Measurements from ENCODE around the gene TAPBP. TPM values are rescaled to one million over a fixed set of nuclear protein-coding genes. Genes with fewer than 3 reads are reported as not detected.

The TAPBP gene
- total and polyA plus RNA-seq, 10 donors, result 42.6 to 292 (median 262) TPM

GRCh38 chr6:33316603-33317418 lies 2.9 kb upstream of the TAPBP start:
- WGBS, 5 donors, result 72 to 81% (median 77%) methylated on average over 19 of the region's 19 CpGs
- TF ChIP-seq, protein P1, sequence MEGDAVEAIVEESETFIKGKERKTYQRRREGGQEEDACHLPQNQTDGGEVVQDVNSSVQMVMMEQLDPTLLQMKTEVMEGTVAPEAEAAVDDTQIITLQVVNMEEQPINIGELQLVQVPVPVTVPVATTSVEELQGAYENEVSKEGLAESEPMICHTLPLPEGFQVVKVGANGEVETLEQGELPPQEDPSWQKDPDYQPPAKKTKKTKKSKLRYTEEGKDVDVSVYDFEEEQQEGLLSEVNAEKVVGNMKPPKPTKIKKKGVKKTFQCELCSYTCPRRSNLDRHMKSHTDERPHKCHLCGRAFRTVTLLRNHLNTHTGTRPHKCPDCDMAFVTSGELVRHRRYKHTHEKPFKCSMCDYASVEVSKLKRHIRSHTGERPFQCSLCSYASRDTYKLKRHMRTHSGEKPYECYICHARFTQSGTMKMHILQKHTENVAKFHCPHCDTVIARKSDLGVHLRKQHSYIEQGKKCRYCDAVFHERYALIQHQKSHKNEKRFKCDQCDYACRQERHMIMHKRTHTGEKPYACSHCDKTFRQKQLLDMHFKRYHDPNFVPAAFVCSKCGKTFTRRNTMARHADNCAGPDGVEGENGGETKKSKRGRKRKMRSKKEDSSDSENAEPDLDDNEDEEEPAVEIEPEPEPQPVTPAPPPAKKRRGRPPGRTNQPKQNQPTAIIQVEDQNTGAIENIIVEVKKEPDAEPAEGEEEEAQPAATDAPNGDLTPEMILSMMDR (IDR thresholded peaks at IDR 0.05 in 8 of 11, conservative IDR thresholded peaks at IDR 0.05 in 3 of 11), result no peak
- TF ChIP-seq POLR2A (IDR thresholded peaks at IDR 0.05), result no peak
- TF ChIP-seq POLR2AphosphoS5 (IDR thresholded peaks at IDR 0.05), result no peak
- Histone ChIP-seq H3K4me3 (peak overlapping the region in 7 of 8 donors; percentile 57 to 82 (median 65)), H3K4me1 (peaks cover 62 to 84% (median 78%) of the 10 kb centered on the region in 6 donors), H3K27ac (peak overlapping the region in 7 of 8 donors; percentile 80 to 100 (median 94)), H3K9me3 (no peaks in the 10 kb centered on the region), H3K27me3 (replicated peaks in 1 of 7) (no peaks in the 10 kb centered on the region), H3K36me3 (peaks cover 2 to 58% (median 30%) of the 10 kb centered on the region in 6 donors)
- peak; percentile 87 for DNase-seq
- intact Hi-C loops (cut with DNase I; ENCODE audit: low total_unique reads), result no loop called here

- peak overlapping the region in 6 of 8 donors; percentile 80 to 100 (median 100) for H3K27ac ChIP-seq
- peak overlapping the region in 1 of 8 donors; percentile 93 for H3K4me3 ChIP-seq
- TF ChIP-seq POLR2A (IDR thresholded peaks at IDR 0.05) (no peak), POLR2AphosphoS5 (IDR thresholded peaks at IDR 0.05) (no peak)
- TF ChIP-seq, protein P1 (IDR thresholded peaks at IDR 0.05 in 8 of 11, conservative IDR thresholded peaks at IDR 0.05 in 3 of 11), result no peak
- DNase-seq, result no peak
- peaks cover 2 to 59% (median 33%) of the 10 kb centered on the region in 6 donors for H3K36me3 ChIP-seq
- WGBS, 5 donors, result 85 to 96% (median 91%) methylated on average over 13 to 17 of the region's 17 CpGs
- H3K27me3 ChIP-seq (replicated peaks in 1 of 7), result no peaks in the 10 kb centered on the region
- no peaks in the 10 kb centered on the region for H3K9me3 ChIP-seq
- H3K4me1 ChIP-seq, result peaks cover 62 to 84% (median 78%) of the 10 kb centered on the region in 6 donors
- intact Hi-C loops (cut with DNase I; ENCODE audit: low total_unique reads), result no loop called here
Measured at GRCh38 chr6:33315793-33316602, 2.1 kb upstream of the TAPBP start.

GRCh38 chr6:33314943-33315792 lies 1.3 kb upstream of the TAPBP start:
- peak overlapping the region; percentile 95 to 100 (median 99) for H3K27ac ChIP-seq
- H3K36me3 ChIP-seq, result peaks cover 2 to 59% (median 33%) of the 10 kb centered on the region in 6 donors
- peak; percentile 89 for DNase-seq
- TF ChIP-seq POLR2AphosphoS5 (IDR thresholded peaks at IDR 0.05), result peak in 2 of 3 donors; percentile 62 to 66
- TF ChIP-seq, protein P1 (IDR thresholded peaks at IDR 0.05 in 8 of 11, conservative IDR thresholded peaks at IDR 0.05 in 3 of 11), result no peak
- H3K4me1 ChIP-seq, result peaks cover 59 to 84% (median 78%) of the 10 kb centered on the region in 6 donors
- WGBS, 5 donors, result 52 to 59% (median 55%) methylated on average over 35 to 47 of the region's 47 CpGs
- H3K4me3 ChIP-seq, result peak overlapping the region in 7 of 8 donors; percentile 72 to 98 (median 83)
- no peaks in the 10 kb centered on the region for H3K9me3 ChIP-seq
- intact Hi-C loops (cut with DNase I; ENCODE audit: low total_unique reads), result no loop called here
- no peaks in the 10 kb centered on the region for H3K27me3 ChIP-seq (replicated peaks in 1 of 7)

Data from spleen (tissue), 11 donors.